Subcutaneous abdominal adipose tissue (tissue), 5 donors: ENCODE measurements around the gene CUX1.
"Not testable (repeated sequence)": the region's sequence is repeated elsewhere in the genome, so short reads cannot be mapped to it uniquely, and the experiment has no call there.

ENCODE experiments used
- H3K27ac ChIP-seq: one replicate; pipeline ENCODE4 v1.7.0; 2013; ENCODE audit warnings: low read depth, mild to moderate bottlenecking, inconsistent platforms, low read length, moderate library complexity
- H3K27me3 ChIP-seq, 5 donors: one replicate each; pipeline ENCODE4 v1.7.0; 2013; ENCODE audit warnings: low read length in 5 of 5, inconsistent platforms in 1 of 5; ENCODE audit not compliant: control insufficient read depth in 5 of 5, insufficient read depth in 4 of 5
- H3K36me3 ChIP-seq, 5 donors: one replicate each; pipeline ENCODE4 v1.7.0; 2013; ENCODE audit warnings: low read length in 5 of 5; ENCODE audit not compliant: control insufficient read depth in 5 of 5, insufficient read depth in 5 of 5
- H3K4me1 ChIP-seq, 5 donors: one replicate each; pipeline ENCODE4 v1.7.0; 2013; ENCODE audit warnings: low read length in 5 of 5, mild to moderate bottlenecking in 3 of 5, moderate library complexity in 1 of 5; ENCODE audit not compliant: control insufficient read depth in 5 of 5, insufficient read depth in 5 of 5
- H3K4me3 ChIP-seq, 5 donors: one replicate each; pipeline ENCODE4 v1.7.0; 2013; ENCODE audit warnings: low read length in 5 of 5, low read depth in 1 of 5
- H3K9ac ChIP-seq, 5 donors: one replicate each; pipeline ENCODE4 v1.7.0; 2013; ENCODE audit warnings: low read length in 5 of 5, mild to moderate bottlenecking in 4 of 5, moderate library complexity in 3 of 5
- H3K9me3 ChIP-seq, 5 donors: one replicate each; pipeline ENCODE4 v1.7.0; 2013; ENCODE audit warnings: low read length in 5 of 5; ENCODE audit not compliant: control insufficient read depth in 5 of 5
- donor health status: healthy.
- donor health status: healthy.
- donor health status: healthy.
- donor health status: healthy.
- donor health status: healthy.

CUX1 gene

GRCh38 chr7:102030696-102031095 lies 213.3 kb downstream of the CUX1 start:
- no peak overlapping the region for H3K4me3 ChIP-seq
- H3K9me3 ChIP-seq, result no peaks in the 10 kb centered on the region
- no peaks in the 10 kb centered on the region for H3K27me3 ChIP-seq
- no peaks in the 10 kb centered on the region for H3K4me1 ChIP-seq
- no peak overlapping the region for H3K27ac ChIP-seq
- H3K9ac ChIP-seq, result no peak overlapping the region
- H3K36me3 ChIP-seq, result peaks cover 0 to 18% (median 10%) of the 10 kb centered on the region in 5 donors

- H3K27me3 ChIP-seq, result no peaks in the 10 kb centered on the region
- H3K27ac ChIP-seq, result no peak overlapping the region
- no peak overlapping the region for H3K4me3 ChIP-seq
- H3K9me3 ChIP-seq, result no peaks in the 10 kb centered on the region
- H3K36me3 ChIP-seq, result no peaks in the 10 kb centered on the region
- no peak overlapping the region for H3K9ac ChIP-seq
- no peaks in the 10 kb centered on the region for H3K4me1 ChIP-seq
Measured at GRCh38 chr7:102036958-102037357, 219.5 kb downstream of the CUX1 start.

GRCh38 chr7:102039706-102040105 lies 222.3 kb downstream of the CUX1 start:
- Histone ChIP-seq H3K9ac (no peak overlapping the region), H3K9me3 (no peaks in the 10 kb centered on the region), H3K4me3 (no peak overlapping the region), H3K27ac (no peak overlapping the region), H3K4me1 (peaks cover under 1 to 2% (median 2%) of the 10 kb centered on the region in 5 donors), H3K36me3 (no peaks in the 10 kb centered on the region), H3K27me3 (no peaks in the 10 kb centered on the region)

GRCh38 chr7:102040569-102040968 lies 223.1 kb downstream of the CUX1 start:
- no peak overlapping the region for H3K27ac ChIP-seq
- H3K9ac ChIP-seq, result no peak overlapping the region
- H3K4me3 ChIP-seq, result no peak overlapping the region

GRCh38 chr7:102042016-102042656 lies 224.7 kb downstream of the CUX1 start:
- Histone ChIP-seq H3K27ac (no peak overlapping the region), H3K36me3 (no peaks in the 10 kb centered on the region)

More at GRCh38 chr7:102040569-102040968, 223.1 kb downstream of the CUX1 start:
- H3K36me3 ChIP-seq, result no peaks in the 10 kb centered on the region
- peaks cover 3 to 11% (median 10%) of the 10 kb centered on the region in 5 donors for H3K4me1 ChIP-seq
- H3K9me3 ChIP-seq, result no peaks in the 10 kb centered on the region
- no peaks in the 10 kb centered on the region for H3K27me3 ChIP-seq

GRCh38 chr7:102042796-102043195 lies 225.4 kb downstream of the CUX1 start:
- H3K27ac ChIP-seq, H3K36me3 ChIP-seq, H3K9me3 ChIP-seq, H3K27me3 ChIP-seq, H3K9ac ChIP-seq, H3K4me3 ChIP-seq: not testable (repeated sequence)
- H3K4me1 ChIP-seq, result peaks cover 3 to 15% (median 13%) of the 10 kb centered on the region in 5 donors

More at GRCh38 chr7:102042016-102042656, 224.7 kb downstream of the CUX1 start:
- Histone ChIP-seq H3K9me3 (no peaks in the 10 kb centered on the region), H3K4me1 (peaks cover 3 to 15% (median 13%) of the 10 kb centered on the region in 5 donors), H3K9ac (no peak overlapping the region), H3K4me3 (no peak overlapping the region), H3K27me3 (no peaks in the 10 kb centered on the region)

GRCh38 chr7:102044641-102044983 lies 227.2 kb downstream of the CUX1 start:
- Histone ChIP-seq H3K9ac (no peak overlapping the region), H3K27me3 (no peaks in the 10 kb centered on the region), H3K4me1 (peaks cover 3 to 15% (median 13%) of the 10 kb centered on the region in 5 donors), H3K27ac (no peak overlapping the region), H3K4me3 (peak overlapping the region in 1 of 5 donors; percentile 54), H3K9me3 (no peaks in the 10 kb centered on the region), H3K36me3 (no peaks in the 10 kb centered on the region)

GRCh38 chr7:102044984-102045673 lies 227.7 kb downstream of the CUX1 start:
- Histone ChIP-seq H3K4me3 (peak overlapping the region; percentile 22 to 54 (median 36)), H3K9ac (peak overlapping the region in 2 of 5 donors; percentile 11 to 41), H3K36me3 (no peaks in the 10 kb centered on the region), H3K4me1 (peaks cover 3 to 15% (median 13%) of the 10 kb centered on the region in 5 donors), H3K27me3 (no peaks in the 10 kb centered on the region), H3K9me3 (no peaks in the 10 kb centered on the region), H3K27ac (no peak overlapping the region)

- Histone ChIP-seq H3K27me3 (no peaks in the 10 kb centered on the region), H3K36me3 (no peaks in the 10 kb centered on the region), H3K9ac (peak overlapping the region in 2 of 5 donors; percentile 11 to 41), H3K4me1 (peaks cover 3 to 15% (median 13%) of the 10 kb centered on the region in 5 donors), H3K27ac (no peak overlapping the region), H3K9me3 (no peaks in the 10 kb centered on the region), H3K4me3 (no peak overlapping the region)
Measured at GRCh38 chr7:102045681-102046372, 228.4 kb downstream of the CUX1 start.
